Omental fat pad (tissue), 4 donors: Measurements from ENCODE around the gene TNFAIP8L3. TPM values are rescaled to one million over a fixed set of nuclear protein-coding genes. Genes with fewer than 3 reads are reported as not detected.

Source experiments
- ATAC-seq: fragments of 150-250 bp; one replicate; pipeline ENCODE4 v1.9.1; 2016; ENCODE audit warnings: mild to moderate bottlenecking, moderate library complexity; ENCODE audit not compliant: low FRiP score
- DNase-seq: peaks from one replicate; pipeline ENCODE4 v3.0.0-alpha.2; 2019; ENCODE audit warnings: low spot score
- CTCF ChIP-seq, 3 donors: fragments of 450-650 bp; IDR thresholded peaks; one replicate each; pipeline ENCODE4 v1.5.1; 2016 to 2017; ENCODE audit warnings: antibody characterized with exemption in 3 of 3, mild to moderate bottlenecking in 3 of 3, moderate library complexity in 2 of 3
- total RNA-seq, 4 donors: library from RNA; depleted of rRNA; stranded (reverse); fragments of >200 nt; gene quantifications; one replicate each; pipeline ENCODE4 v1.1.0, GENCODE V29; 2016

TNFAIP8L3 gene
- total RNA-seq, 4 donors from 2014 or later, result 3.5 to 21.7 (median 7.0) TPM

- ATAC-seq (peak; percentile 56), DNase-seq (no peak)
- no peak for TF ChIP-seq CTCF (IDR thresholded peaks at IDR 0.05)
Observed at GRCh38 chr15:51134416-51135199, 39.9 kb upstream of the TNFAIP8L3 start.

- DNase-seq (no peak), ATAC-seq (no peak)
- TF ChIP-seq CTCF (IDR thresholded peaks at IDR 0.05), result no peak
Observed at GRCh38 chr15:51133140-51133765, 38.5 kb upstream of the TNFAIP8L3 start.

GRCh38 chr15:51132384-51133139 lies 37.9 kb upstream of the TNFAIP8L3 start:
- ATAC-seq (peak; percentile 69), DNase-seq (no peak)
- TF ChIP-seq CTCF (IDR thresholded peaks at IDR 0.05), result peak in 1 of 3 donors; percentile 20

- TF ChIP-seq CTCF (IDR thresholded peaks at IDR 0.05), result no peak
- DNase-seq (no peak), ATAC-seq (no peak)
Observed at GRCh38 chr15:51131596-51132290, 37.0 kb upstream of the TNFAIP8L3 start.

GRCh38 chr15:51130344-51130743 lies 35.6 kb upstream of the TNFAIP8L3 start:
- no peak for ATAC-seq
- no peak for TF ChIP-seq CTCF (IDR thresholded peaks at IDR 0.05)

GRCh38 chr15:51129535-51130188 lies 35.0 kb upstream of the TNFAIP8L3 start:
- TF ChIP-seq CTCF (IDR thresholded peaks at IDR 0.05), result no peak
- DNase-seq (no peak), ATAC-seq (no peak)

More at GRCh38 chr15:51130344-51130743, 35.6 kb upstream of the TNFAIP8L3 start:
- no peak for DNase-seq
